GM12878 (cell line): Measurements from ENCODE around the gene NCKAP5. TPM values are rescaled to one million over a fixed set of nuclear protein-coding genes. Genes with fewer than 3 reads are reported as not detected.

Source experiments
- ATAC-seq: fragments of 200-7000 bp; cut with Tn5 transposase; 3 replicates; pipeline ENCODE4 v1.9.1; 2020; ENCODE audit warnings: mild to moderate bottlenecking, moderate library complexity
- BruUV-seq: library from RNA; stranded (reverse); fragments of 400-500 nt; replicated peaks from 2 replicates; lab custom pipeline; 2021; lab: Mats Ljungman, UMichigan
- CTCF ChIA-PET: fragments of 300-600 bp; sonication (Branson Sonifier 250); formaldehyde crosslinking; extraction: SDS; loops from one replicate; lab custom pipeline; 2021; ENCODE audit warnings: inconsistent platforms; lab: Yijun Ruan, JAX
- POLR2A ChIA-PET: fragments of 350-600 bp; formaldehyde crosslinking; extraction: SDS; loops from one replicate; lab custom pipeline; 2021; ENCODE audit warnings: inconsistent platforms; lab: Charles Lee
- RAD21 ChIA-PET: fragments of 300-600 bp; sonication (Branson Sonifier 250); formaldehyde crosslinking; loops from one replicate; lab custom pipeline; 2023; ENCODE audit warnings: antibody characterized with exemption; ENCODE audit not compliant: unreplicated experiment; lab: Charles Lee
- SMC1A ChIA-PET: fragments of 300-600 bp; sonication (Branson Sonifier 250); formaldehyde crosslinking; loops from one replicate; lab custom pipeline; 2023; ENCODE audit not compliant: unreplicated experiment, uncharacterized antibody; lab: Charles Lee
- DNase-seq: peaks from one replicate; pipeline ENCODE4 v3.0.0-alpha.2; 2011; ENCODE audit warnings: low read depth, low spot score
- FAIRE-seq: peaks from 3 replicates; lab custom pipeline; 2011; peaks lifted over from hg19 to GRCh38; lab: Jason Lieb, UNC
- H2AFZ ChIP-seq: 2 replicates; pipeline ENCODE4 v1.6.0; 2011; ENCODE audit warnings: low read depth, low read length, control low read depth; ENCODE audit not compliant: control insufficient read depth
- H3K27ac ChIP-seq: 2 replicates; pipeline ENCODE4 v1.5.1; 2011; ENCODE audit warnings: control low read depth; ENCODE audit not compliant: control insufficient read depth, insufficient read depth
- H3K27me3 ChIP-seq, 2 experiments: replicated peaks in 1 of 2; 2 replicates each; pipeline versions ENCODE4 v1.6.0 to v1.6.1; 2011; ENCODE audit warnings: low read length in 1 of 2; ENCODE audit not compliant: control insufficient read depth in 2 of 2, insufficient read depth in 2 of 2
- H3K36me3 ChIP-seq, 2 experiments: 2 replicates each; pipeline ENCODE4 v1.5.1; 2011; ENCODE audit warnings: low read length in 1 of 2; ENCODE audit not compliant: control insufficient read depth in 2 of 2, insufficient read depth in 2 of 2
- H3K4me1 ChIP-seq: 2 replicates; pipeline ENCODE4 v1.6.1; 2011; ENCODE audit warnings: mild to moderate bottlenecking, low read length, moderate library complexity, mixed read lengths; ENCODE audit not compliant: control insufficient read depth, insufficient read depth
- H3K4me2 ChIP-seq: 2 replicates; pipeline ENCODE4 v1.6.0; 2011; ENCODE audit warnings: control low read depth; ENCODE audit not compliant: control insufficient read depth, insufficient read depth
- H3K4me3 ChIP-seq: fragments of 200-600 bp; sonication (generic); 2 replicates; pipeline ENCODE4 v1.5.1; 2016
- H3K79me2 ChIP-seq: 2 replicates; pipeline ENCODE4 v1.6.0; 2011; ENCODE audit warnings: low read length; ENCODE audit not compliant: control insufficient read depth, insufficient read depth
- H3K9ac ChIP-seq: 2 replicates; pipeline ENCODE4 v1.8.0; 2011; ENCODE audit warnings: low read length, control low read depth, mixed read lengths; ENCODE audit not compliant: control insufficient read depth, insufficient read depth
- H3K9me3 ChIP-seq: replicated peaks from 3 replicates; pipeline ENCODE4 v1.5.1; 2011; ENCODE audit warnings: mild to moderate bottlenecking, low read length; ENCODE audit not compliant: control insufficient read depth, insufficient read depth
- H4K20me1 ChIP-seq: 2 replicates; pipeline ENCODE4 v1.6.0; 2011; ENCODE audit not compliant: control insufficient read depth, insufficient read depth
- FOXM1 ChIP-seq: IDR thresholded peaks from 2 replicates; pipeline ENCODE4 v1.6.1; 2012; ENCODE audit warnings: low read depth, mild to moderate bottlenecking, inconsistent platforms, low read length, moderate library complexity
- IKZF2 ChIP-seq, 2 experiments: fragments of 450-650 bp; IDR thresholded peaks; 2 replicates each; pipeline ENCODE4 v1.6.1; 2017; ENCODE audit warnings: mild to moderate bottlenecking in 2 of 2, moderate library complexity in 2 of 2
- RAD21 ChIP-seq: IDR thresholded peaks from 2 replicates; pipeline ENCODE4 v1.6.1; 2011; ENCODE audit warnings: mild to moderate bottlenecking, low read depth, low read length, moderate library complexity; ENCODE audit not compliant: insufficient read depth
- SRF ChIP-seq, 2 experiments: IDR thresholded peaks; 2 replicates each; pipeline ENCODE4 v1.6.1; 2011; ENCODE audit warnings: low read depth in 2 of 2, low read length in 2 of 2, mild to moderate bottlenecking in 1 of 2, moderate library complexity in 1 of 2
- ZBTB33 ChIP-seq: fragments of 450-650 bp; IDR thresholded peaks from 2 replicates; pipeline ENCODE4 v1.6.1; 2017; ENCODE audit warnings: mild to moderate bottlenecking
- WGBS: methylation state at CpG from one replicate; pipeline ENCODE4 v1.1.6; 2016; ENCODE audit warnings: low lambda C conversion rate; ENCODE audit not compliant: insufficient replicate concordance, insufficient coverage; ENCODE audit errors: missing lambda C conversion rate; 5-methylcytosine and 5-hydroxymethylcytosine counted together
- in situ Hi-C: fragments of 300-500 bp; cut with MboI; formaldehyde crosslinking; loops from 9 replicates; pipeline ENCODE4 v1.14.3; 2018; ENCODE audit warnings: mixed read lengths
- intact Hi-C: fragments of 100-400 bp; cut with micrococcal nuclease; formaldehyde crosslinking; loops from one replicate; pipeline ENCODE4 v1.14.2; 2022; ENCODE audit not compliant: unreplicated experiment
- polyA plus RNA-seq, 11 experiments: library from polyadenylated mRNA; depleted of rRNA in 4 of 11; unstranded in 6 of 11; stranded (reverse) in 5 of 11; fragments of >200 nt; fragmentation: Nextera tagmentation in 4 of 11; fragmentation: Illumina TruSeq in 1 of 11; extraction: Ambion mirVana in 4 of 11; extraction: Trizol in 1 of 11; gene quantifications; 1 replicate in 1 of 11; 2 replicates in 10 of 11; pipeline versions ENCODE4 v1.2.1 to v1.2.3, GENCODE V29; 2011 to 2016; ENCODE audit warnings: inconsistent platforms in 2 of 11, missing spikeins in 2 of 11, low read depth in 1 of 11
- total RNA-seq, 4 experiments: library from RNA; depleted of rRNA in 3 of 4; stranded (reverse); fragments of >200 nt in 3 of 4; fragmentation: Illumina TruSeq in 1 of 4; extraction: Trizol in 1 of 4; gene quantifications; 2 replicates each; pipeline versions ENCODE4 v1.2.1 to v1.2.3, GENCODE V29; 2013 to 2021

Gene NCKAP5
- total and polyA plus RNA-seq, 10 of the 15 experiments (the other 5 are each of a cell fraction or from before 2014, with no cell fraction given) = 0.06 to 0.44 (median 0.16) TPM

- TF ChIP-seq FOXM1 = no peak
- no peak for TF ChIP-seq ZBTB33
These were observed 427.6 kb downstream of the NCKAP5 start (continued) for GRCh38 chr2:133140620-133141019.

GRCh38 chr2:133139847-133140533, 428.3 kb downstream of the NCKAP5 start:
- 28% methylated on average over 4 of the region's 4 CpGs for WGBS
- Histone ChIP-seq H2AFZ (no peak overlapping the region), H3K79me2 (no peaks in the 10 kb centered on the region), H3K9ac (no peak overlapping the region), H3K4me3 (no peak overlapping the region), H3K27ac (no peak overlapping the region), H3K4me1 (no peaks in the 10 kb centered on the region), H3K36me3 (no peaks in the 10 kb centered on the region), H3K27me3 (no peaks in the 10 kb centered on the region), H3K4me2 (no peak overlapping the region), H3K9me3 (no peaks in the 10 kb centered on the region), H4K20me1 (no peaks in the 10 kb centered on the region)
- no peak for FAIRE-seq
- intact Hi-C loops = no loop called here
- in situ Hi-C loops = no loop called here
- no TSS peak for BruUV-seq
- ChIA-PET RAD21 (interaction anchor here (0.5 to 1.4 kb wide), 5 partner anchors 10 to 593 kb away, joined by 3 to 4 read pairs (median 3); no protein-coding TSS in a partner anchor), POLR2A (no interaction called here), CTCF (interaction anchor here (0.7 to 0.9 kb wide), 3 partner anchors 31 to 110 kb away, joined by 3 read pairs; no protein-coding TSS in a partner anchor), SMC1A (interaction anchor here (1.0 to 2.7 kb wide), 5 partner anchors 10 to 162 kb away, joined by 3 to 11 read pairs (median 6); no protein-coding TSS in a partner anchor)
- DNase-seq = no peak
- no peak for TF ChIP-seq RAD21
- 0 out of 4 replicates have a peak, but pooled peaks of 1 of the 2 experiments have one; percentile 19 for TF ChIP-seq IKZF2 (IDR thresholded peaks at IDR 0.05)
- no peak for TF ChIP-seq SRF (IDR thresholded peaks at IDR 0.05; ENCODE audit: low read depth in 2 of 2, low read length in 2 of 2)
- ATAC-seq = peak; percentile 73
